ENCODE measurements around the gene CCSER1.

The CCSER1 gene

GRCh38 chr4:90081432-90082144 lies 45.6 kb upstream of the CCSER1 start:
- no peak overlapping the region for H2AFZ ChIP-seq (ENCODE audit: low read depth, low read length, severe bottlenecking)
- H3K36me3 ChIP-seq (ENCODE audit: low read length) = no peaks in the 10 kb centered on the region
- H3K4me3 ChIP-seq (ENCODE audit: insufficient read depth, low read length, poor library complexity, severe bottlenecking) = no peak overlapping the region
- no peak overlapping the region for H3K9ac ChIP-seq (ENCODE audit: low read length)
- H3F3A ChIP-seq (ENCODE audit: insufficient read depth) = no peaks in the 10 kb centered on the region
- no peak overlapping the region for H3K27ac ChIP-seq (ENCODE audit: low read depth, low read length)
- no peaks in the 10 kb centered on the region for H3K9me2 ChIP-seq (replicated peaks; ENCODE audit: insufficient read depth, low read length)
- H3K27me3 ChIP-seq (ENCODE audit: low read length) = no peaks in the 10 kb centered on the region
- H3K9me3 ChIP-seq (ENCODE audit: insufficient read depth, low read length) = no peaks in the 10 kb centered on the region
- H4K20me1 ChIP-seq (ENCODE audit: low read depth, low read length) = no peaks in the 10 kb centered on the region
- TF ChIP-seq EZH2phosphoT487 (conservative IDR thresholded peaks at IDR 0.05; ENCODE audit: low read length) = no peak
- TF ChIP-seq, protein P1, sequence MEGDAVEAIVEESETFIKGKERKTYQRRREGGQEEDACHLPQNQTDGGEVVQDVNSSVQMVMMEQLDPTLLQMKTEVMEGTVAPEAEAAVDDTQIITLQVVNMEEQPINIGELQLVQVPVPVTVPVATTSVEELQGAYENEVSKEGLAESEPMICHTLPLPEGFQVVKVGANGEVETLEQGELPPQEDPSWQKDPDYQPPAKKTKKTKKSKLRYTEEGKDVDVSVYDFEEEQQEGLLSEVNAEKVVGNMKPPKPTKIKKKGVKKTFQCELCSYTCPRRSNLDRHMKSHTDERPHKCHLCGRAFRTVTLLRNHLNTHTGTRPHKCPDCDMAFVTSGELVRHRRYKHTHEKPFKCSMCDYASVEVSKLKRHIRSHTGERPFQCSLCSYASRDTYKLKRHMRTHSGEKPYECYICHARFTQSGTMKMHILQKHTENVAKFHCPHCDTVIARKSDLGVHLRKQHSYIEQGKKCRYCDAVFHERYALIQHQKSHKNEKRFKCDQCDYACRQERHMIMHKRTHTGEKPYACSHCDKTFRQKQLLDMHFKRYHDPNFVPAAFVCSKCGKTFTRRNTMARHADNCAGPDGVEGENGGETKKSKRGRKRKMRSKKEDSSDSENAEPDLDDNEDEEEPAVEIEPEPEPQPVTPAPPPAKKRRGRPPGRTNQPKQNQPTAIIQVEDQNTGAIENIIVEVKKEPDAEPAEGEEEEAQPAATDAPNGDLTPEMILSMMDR (IDR thresholded peaks at IDR 0.05; ENCODE audit: insufficient read depth, low read length, poor library complexity, severe bottlenecking) = no peak
- H3K4me2 ChIP-seq (ENCODE audit: low read depth, low read length, poor library complexity, severe bottlenecking) = no peak overlapping the region
- no peaks in the 10 kb centered on the region for H3K79me2 ChIP-seq (ENCODE audit: insufficient read depth, low read length)

DNA sequence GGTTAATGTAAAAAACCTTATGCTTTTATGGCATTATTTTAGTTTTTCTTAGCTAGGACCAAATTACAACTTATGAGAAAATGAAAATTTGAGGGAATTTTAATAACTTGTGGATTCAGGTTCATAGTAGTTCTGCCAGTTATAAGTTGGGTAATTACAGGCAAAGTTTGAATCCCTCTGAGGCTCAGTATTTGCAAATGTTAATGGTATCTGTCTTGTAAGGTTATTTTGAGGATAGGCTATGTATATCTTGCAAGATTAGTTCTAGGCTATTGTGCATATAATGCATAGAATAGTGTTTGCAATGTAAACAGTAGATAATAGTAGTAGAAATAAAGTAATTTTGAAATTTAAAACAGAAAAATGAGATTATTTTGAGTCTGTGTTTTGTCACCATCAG lies 44.7 kb upstream of the CCSER1 start:
- no peaks in the 10 kb centered on the region for H3K27me3 ChIP-seq (ENCODE audit: low read length)
- no peaks in the 10 kb centered on the region for H3F3A ChIP-seq (ENCODE audit: insufficient read depth)
- no peaks in the 10 kb centered on the region for H3K9me2 ChIP-seq (replicated peaks; ENCODE audit: insufficient read depth, low read length)
- H3K36me3 ChIP-seq (ENCODE audit: low read length) = no peaks in the 10 kb centered on the region
- H3K79me2 ChIP-seq (ENCODE audit: insufficient read depth, low read length) = no peaks in the 10 kb centered on the region
- H4K20me1 ChIP-seq (ENCODE audit: low read depth, low read length) = no peaks in the 10 kb centered on the region
- no peak for TF ChIP-seq EZH2phosphoT487 (conservative IDR thresholded peaks at IDR 0.05; ENCODE audit: low read length)
- TF ChIP-seq, protein P1 (IDR thresholded peaks at IDR 0.05; ENCODE audit: insufficient read depth, low read length, poor library complexity, severe bottlenecking) = no peak
- H3K4me2 ChIP-seq (ENCODE audit: low read depth, low read length, poor library complexity, severe bottlenecking) = no peak overlapping the region
- no peak overlapping the region for H3K4me3 ChIP-seq (ENCODE audit: insufficient read depth, low read length, poor library complexity, severe bottlenecking)
- no peak overlapping the region for H3K9ac ChIP-seq (ENCODE audit: low read length)
- no peak overlapping the region for H3K27ac ChIP-seq (ENCODE audit: low read depth, low read length)
- H3K9me3 ChIP-seq (ENCODE audit: insufficient read depth, low read length) = no peaks in the 10 kb centered on the region
- H2AFZ ChIP-seq (ENCODE audit: low read depth, low read length, severe bottlenecking) = no peak overlapping the region

GRCh38 chr4:90084277-90084966 lies 42.8 kb upstream of the CCSER1 start:
- no peak overlapping the region for H3K27ac ChIP-seq (ENCODE audit: low read depth, low read length)
- no peak overlapping the region for H2AFZ ChIP-seq (ENCODE audit: low read depth, low read length, severe bottlenecking)
- H3K27me3 ChIP-seq (ENCODE audit: low read length) = no peaks in the 10 kb centered on the region
- no peaks in the 10 kb centered on the region for H3K9me3 ChIP-seq (ENCODE audit: insufficient read depth, low read length)
- H3K4me3 ChIP-seq (ENCODE audit: insufficient read depth, low read length, poor library complexity, severe bottlenecking) = no peak overlapping the region
- TF ChIP-seq, protein P1 (IDR thresholded peaks at IDR 0.05; ENCODE audit: insufficient read depth, low read length, poor library complexity, severe bottlenecking) = no peak
- TF ChIP-seq EZH2phosphoT487 (conservative IDR thresholded peaks at IDR 0.05; ENCODE audit: low read length) = no peak
- H4K20me1 ChIP-seq (ENCODE audit: low read depth, low read length) = no peaks in the 10 kb centered on the region
- H3K79me2 ChIP-seq (ENCODE audit: insufficient read depth, low read length) = no peaks in the 10 kb centered on the region
- no peaks in the 10 kb centered on the region for H3K9me2 ChIP-seq (replicated peaks; ENCODE audit: insufficient read depth, low read length)
- no peak overlapping the region for H3K4me2 ChIP-seq (ENCODE audit: low read depth, low read length, poor library complexity, severe bottlenecking)
- H3F3A ChIP-seq (ENCODE audit: insufficient read depth) = no peaks in the 10 kb centered on the region
- no peak overlapping the region for H3K9ac ChIP-seq (ENCODE audit: low read length)
- no peaks in the 10 kb centered on the region for H3K36me3 ChIP-seq (ENCODE audit: low read length)

Measured in SU-DHL-6 (cell line).